Measurements from ENCODE around the gene ZNF784. TPM values are rescaled to one million over a fixed set of nuclear protein-coding genes. Genes with fewer than 3 reads are reported as not detected.

The ZNF784 gene
- polyA plus RNA-seq, 1 donor: 10.0 TPM

DNA sequence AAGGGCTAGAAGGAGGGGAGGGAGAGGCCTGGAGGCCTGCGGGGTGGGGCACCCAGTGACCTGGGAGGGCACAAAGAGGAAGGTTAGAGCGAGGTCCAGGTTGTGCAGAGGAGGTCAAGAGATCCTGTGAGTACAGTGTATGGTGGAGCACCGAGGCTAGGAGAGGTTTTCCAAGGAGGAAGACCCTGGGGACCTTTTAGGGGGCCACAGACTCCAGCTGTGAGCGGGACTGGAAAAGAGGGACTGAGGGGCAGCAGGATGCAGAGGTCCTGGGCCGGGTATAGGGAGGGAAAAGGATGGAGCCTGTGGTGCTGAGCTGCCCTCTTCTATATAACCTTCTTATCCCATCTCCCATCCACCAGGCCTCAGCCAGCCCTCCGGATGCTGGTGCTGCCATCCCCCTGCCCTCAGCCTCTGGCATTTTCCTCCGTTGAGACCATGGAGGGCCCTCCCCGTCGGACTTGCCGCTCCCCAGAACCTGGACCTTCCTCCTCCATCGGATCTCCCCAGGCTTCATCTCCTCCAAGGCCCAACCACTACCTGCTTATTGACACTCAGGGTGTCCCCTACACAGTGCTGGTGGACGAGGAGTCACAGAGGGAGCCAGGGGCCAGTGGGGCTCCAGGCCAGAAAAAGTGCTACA, 19.9 kb upstream of the ZNF784 start:
- DNase-seq: no peak

DNA sequence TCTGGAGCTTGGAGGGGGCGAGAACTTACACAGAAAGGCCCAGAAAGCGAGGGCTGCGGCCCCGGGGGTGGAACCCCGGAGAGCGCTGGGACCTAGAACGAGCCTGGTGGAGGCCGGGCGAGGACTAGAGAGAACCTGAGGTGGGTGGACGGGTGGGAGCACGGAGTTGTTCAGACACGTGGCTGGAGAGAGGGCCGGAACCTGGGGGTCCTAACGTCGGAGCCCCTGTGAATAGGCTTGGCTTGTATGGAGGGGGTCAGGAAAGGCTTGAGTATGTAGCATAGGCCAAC, 19.5 kb upstream of the ZNF784 start:
- DNase-seq: no peak

DNA sequence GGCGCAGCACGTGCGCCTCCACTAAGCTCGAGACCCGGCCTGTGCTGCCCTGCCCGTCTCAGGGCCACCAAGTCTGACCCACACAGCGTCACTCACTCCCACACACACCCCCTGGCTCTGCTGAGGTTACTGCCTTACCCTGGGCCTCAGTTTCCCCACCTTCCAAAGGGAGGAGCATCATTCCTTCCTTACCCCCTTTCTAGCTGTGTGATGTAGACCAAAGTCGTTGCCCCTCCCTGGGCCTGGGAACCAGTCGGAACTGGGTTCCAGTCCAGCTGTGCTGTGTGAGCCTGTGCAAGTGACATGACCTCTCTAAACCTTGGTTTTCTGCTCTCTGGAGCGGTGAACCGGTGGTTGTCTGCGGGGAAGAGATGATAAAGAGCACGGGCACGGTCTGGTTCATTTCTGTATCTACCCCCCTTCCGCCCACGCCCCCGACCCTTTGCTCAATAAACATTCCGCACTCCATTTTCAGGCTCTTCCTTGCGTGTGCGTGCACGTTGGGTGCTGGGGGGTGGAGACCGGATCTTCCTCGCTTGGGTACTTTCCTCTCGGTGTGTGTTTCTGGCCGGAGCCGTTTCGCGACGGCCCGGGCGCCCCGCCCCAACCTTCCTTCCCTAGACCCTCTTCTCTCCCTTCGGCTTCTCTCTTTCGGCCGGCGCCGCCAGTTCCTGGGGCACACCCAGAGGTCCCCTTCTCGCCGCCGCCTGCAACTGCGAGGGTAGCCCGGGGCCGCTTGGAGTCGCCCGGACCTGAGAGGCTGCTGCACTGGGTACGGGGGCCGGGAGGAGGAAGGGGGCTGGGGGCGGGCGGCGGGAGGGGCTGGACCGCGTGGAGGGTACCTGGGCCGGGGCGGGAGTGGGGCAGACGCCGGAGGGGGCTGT, 18.9 kb upstream of the ZNF784 start, which contains the start of gene ZNF581:
ZNF581 (plus strand) TSS at position 647 of the 884 bp plus-strand sequence. CDS start 923 bp downstream, outside the sequence.
- DNase-seq: no peak

DNA sequence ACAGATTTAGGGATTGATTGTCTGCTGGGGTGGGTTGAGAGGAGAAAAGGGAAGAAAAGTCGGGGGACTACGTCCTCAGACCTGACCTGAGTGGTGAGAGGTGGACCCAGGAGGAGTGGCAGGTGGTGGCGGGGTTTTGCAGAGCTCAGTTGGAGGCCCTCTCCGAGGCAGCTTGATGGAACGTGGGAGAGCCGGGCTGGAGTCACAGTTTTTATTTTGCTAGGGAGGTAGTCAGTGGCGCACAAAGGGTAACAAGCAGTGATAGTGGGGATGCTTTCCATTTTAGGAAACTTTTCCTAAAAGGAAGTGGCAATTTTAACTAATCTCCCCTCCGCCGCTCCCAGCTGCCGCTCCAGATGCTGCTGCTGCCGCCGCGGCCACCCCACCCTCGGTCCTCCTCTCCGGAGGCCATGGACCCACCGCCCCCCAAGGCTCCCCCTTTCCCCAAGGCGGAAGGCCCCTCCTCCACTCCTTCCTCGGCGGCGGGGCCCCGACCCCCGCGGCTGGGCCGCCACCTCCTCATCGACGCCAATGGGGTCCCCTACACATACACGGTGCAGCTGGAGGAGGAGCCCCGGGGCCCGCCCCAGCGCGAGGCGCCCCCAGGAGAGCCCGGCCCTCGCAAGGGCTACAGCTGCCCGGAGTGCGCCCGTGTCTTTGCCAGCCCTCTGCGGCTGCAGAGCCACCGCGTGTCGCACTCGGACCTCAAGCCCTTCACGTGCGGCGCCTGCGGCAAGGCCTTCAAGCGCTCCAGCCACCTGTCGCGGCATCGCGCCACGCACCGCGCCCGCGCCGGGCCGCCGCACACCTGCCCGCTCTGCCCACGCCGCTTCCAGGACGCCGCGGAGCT, 18.0 kb upstream of the ZNF784 start:
- no peak for DNase-seq

DNA sequence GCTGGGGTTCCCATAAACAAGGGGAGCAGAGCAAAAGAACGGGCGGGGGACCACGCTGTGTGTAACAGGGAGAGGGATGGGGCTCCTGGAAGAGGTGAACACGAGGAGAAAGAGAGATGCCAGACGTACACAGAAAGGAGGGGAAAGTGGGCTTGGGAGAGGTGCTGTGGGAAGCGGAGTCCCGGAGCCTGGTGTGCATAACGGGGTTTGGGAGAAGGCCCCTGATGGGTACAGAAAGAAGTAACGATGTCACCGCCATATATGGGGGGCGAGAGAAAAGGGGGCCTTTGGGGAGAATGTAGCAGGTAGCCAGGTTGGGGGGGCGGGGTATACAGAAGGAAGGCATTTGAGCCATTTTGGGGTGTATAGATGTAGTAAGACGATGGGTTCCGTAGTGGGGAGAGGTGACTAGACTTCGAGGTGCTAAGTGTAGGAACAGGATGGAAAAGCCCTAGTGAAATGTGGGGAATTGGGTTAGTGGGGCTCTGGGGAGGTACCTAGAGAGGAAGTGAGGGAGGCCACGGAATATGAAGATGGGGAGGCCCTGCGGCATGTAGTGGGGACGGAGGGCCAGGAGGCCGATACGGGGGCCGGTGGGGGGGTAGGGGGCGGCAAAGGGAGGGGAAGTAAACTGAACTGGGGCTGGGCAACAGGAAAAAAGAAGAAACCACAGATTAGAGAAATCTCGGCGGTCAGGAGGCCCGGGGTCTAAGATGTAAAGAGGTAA, 17.2 kb upstream of the ZNF784 start:
- DNase-seq: no peak

GRCh38 chr19:55640577-55641425, 16.4 kb upstream of the ZNF784 start, which contains the start of gene ZNF580:
Gene ZNF580 (plus strand): TSS chr19:55641002. CDS start chr19:55642509, 1,507 bp downstream.
- peak; percentile 59 for DNase-seq

- no peak for DNase-seq
Measured at GRCh38 chr19:55640043-55640576, 15.7 kb upstream of the ZNF784 start.

DNA sequence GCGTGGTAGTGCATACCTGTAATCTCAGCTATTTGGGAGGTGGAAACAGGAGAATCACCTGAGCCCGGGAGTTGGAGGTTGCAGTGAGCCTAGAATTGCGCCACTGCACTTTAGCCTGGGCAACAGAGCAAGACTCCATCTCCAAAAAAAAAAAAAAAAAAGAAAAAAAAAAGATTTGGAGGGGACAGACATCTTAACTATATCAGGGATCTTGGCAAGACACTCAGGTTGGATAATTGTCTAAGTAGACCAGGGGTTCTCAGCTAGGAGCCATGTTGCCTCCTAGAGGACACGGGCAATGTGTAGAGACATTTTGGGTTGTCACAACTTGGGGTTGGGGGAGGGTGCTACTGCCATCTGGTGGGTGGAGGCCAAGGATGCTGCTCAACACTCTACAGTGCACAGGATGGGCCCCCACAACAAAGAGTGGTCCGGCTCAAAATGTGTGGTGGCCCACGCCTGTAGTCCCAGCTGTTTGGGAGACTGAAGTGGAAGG, 14.5 kb upstream of the ZNF784 start:
- DNase-seq: no peak

- DNase-seq: no peak
Measured at GRCh38 chr19:55637534-55637933, 13.2 kb upstream of the ZNF784 start.

DNA sequence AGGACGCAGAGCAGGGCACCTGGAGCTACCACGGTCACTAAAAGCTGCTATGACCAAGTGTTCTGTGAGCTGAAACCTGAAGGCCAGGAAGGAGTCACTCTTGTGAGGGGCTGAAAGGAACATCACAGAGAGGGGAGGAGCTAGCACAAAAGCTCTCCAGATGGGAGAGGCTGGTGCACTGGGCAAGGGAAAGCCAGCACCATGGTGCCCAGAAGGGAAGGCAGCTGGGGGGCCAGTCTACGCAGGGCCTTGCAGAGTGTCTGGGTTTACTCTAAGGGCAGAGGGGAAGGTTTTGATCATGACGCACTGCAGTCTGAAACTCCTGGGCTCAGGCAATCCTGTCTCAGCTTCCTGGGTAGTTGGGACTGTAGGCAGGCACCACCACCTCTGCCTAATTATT, 12.4 kb upstream of the ZNF784 start:
- DNase-seq: no peak

GRCh38 chr19:55635856-55636440, 11.6 kb upstream of the ZNF784 start:
- no peak for DNase-seq

DNA sequence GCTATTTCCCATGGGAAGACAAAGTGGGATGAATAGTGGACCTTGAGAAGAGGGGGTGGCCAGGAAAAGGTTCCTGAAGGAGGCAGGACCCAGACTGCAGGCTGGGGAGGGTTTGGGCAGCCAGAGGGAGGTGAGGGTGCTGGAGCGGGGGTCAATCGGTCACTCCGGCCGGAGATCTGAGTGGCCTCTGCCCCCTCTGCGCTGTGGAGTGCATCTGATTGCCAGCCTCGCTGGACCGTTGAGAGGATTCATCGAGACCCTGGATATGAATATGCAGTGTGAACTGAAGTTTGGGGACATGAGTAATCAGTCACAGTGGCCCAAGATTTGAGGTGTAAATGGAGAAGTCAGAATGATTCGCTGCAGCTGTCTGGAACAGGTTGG, 11.0 kb upstream of the ZNF784 start:
- no peak for DNase-seq

DNA sequence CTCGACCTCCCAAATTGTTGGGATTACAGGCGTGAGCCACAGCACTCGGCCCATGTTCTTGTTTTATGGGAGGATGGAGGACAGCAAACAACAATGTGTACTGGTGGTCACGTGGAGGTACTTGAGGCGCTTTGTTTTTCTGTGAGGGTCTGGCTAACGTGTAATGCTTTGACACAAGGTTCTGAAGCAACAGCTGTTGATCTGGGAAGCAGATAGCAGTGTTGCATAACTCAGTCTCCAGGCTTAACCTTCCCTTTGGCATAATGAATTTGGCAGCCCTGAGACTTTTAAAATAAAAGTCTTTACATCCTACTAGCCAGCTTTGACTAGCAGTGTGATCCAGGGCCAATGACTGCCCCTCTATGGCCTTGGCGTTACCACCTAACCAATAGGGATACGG, 9.5 kb upstream of the ZNF784 start:
- no peak for DNase-seq

- peak; percentile 93 for DNase-seq
Measured at GRCh38 chr19:55632463-55632834, 8.1 kb upstream of the ZNF784 start.

DNA sequence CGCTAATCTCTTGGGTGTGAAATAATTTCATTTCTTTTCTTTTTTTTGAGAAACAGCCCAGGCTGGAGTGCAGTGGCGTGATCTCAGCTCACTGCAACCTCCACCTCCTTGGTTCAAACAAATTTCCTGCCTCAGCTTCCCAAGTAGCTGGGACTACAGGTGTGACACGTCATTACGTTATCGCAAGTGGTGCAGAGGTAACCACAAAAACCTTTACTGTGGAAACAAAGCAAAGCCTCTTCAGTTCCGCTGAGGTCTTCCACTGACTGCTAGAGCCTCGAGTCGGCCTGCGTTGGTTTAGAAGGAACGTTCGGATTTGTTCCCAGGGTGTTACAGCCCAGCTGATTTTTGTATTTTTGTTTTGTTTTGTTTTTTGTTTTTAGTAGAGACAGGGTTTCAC, 2.0 kb upstream of the ZNF784 start:
- DNase-seq: no peak

GRCh38 chr19:55625004-55625326, 599 bp upstream of the ZNF784 start:
- DNase-seq: no peak

GRCh38 chr19:55623561-55623960, 805 bp downstream of the ZNF784 start:
- DNase-seq: no peak

DNA sequence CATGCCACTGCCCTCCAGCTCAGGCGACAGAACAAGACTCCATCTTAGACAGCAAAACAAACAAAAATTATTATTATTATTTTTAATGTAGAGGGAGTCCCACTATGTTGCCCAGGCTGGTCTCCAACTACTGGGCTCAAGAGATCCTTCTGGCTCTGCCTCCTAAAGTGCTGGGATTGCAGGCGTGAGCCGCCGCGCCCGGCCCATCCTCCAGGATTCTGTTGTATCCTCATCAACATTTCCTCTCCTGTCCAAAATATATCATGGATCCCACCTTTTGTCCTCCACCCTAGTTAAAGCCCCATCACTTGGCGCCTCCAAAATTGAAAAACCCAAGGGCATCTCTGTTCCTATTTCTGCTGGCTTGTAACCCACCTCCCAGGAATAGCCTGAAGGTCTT, 1.2 kb downstream of the ZNF784 start:
- DNase-seq: no peak

DNA sequence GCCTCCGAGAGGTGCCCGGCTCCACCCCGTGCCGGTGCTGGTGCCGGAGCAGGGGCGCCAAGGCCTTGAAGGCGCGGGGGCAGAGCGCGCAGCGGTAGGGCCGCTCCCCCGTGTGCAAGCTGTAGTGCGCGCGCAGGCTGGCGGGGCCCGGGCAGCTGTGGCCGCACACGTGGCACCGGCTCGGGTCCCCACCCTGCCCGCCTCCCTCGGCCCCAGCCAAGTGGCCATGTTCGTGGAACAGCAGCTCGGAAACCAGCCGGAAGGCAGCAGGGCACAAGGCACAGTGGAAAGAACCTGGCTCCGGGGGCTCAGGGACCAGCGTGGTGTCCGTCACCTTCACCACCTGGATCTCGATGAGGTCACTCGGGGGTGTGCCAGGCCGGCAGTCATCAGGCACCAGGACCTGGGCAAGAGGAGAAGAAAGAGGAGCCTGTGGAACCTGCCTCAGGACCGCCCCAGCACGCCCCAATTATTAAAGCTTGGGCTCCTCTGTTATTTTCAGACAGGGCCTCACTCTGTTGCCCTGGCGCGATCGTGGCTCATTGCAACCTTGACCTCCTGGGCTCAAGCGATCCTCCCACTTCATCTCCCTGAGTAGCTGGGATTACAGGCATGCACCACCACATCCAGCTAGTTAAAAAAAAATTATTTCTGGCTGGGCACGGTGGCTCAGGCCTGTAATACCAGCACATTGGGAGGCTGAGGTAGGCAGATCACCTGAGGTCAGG, 2.0 kb downstream of the ZNF784 start:
- no peak for DNase-seq
